ENCODE results near the gene ZNF438. TPM values are rescaled to one million over a fixed set of nuclear protein-coding genes. Genes with fewer than 3 reads are reported as not detected.

The ZNF438 gene
- total RNA-seq, 1 experiment from 2014 or later: 0.83 TPM

DNA sequence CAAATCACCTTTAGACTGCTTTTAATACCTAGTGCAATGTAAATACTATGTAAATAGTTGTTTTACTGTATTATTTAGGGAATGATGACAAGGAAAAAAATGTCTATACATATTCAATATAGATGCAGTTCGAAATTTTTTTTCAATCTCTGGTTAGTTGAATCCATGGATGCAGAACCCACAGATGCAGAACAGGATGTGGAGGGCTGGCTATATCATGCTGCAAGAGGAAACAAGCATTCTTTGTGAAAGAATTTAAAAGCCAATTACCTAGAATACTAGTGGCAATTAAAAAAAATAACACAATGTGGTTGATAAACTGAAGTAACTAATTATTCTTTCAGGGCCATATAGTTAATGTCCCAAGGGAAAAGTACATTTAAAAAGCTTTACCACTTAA is 170.4 kb downstream of the ZNF438 start:
- H3K23ac ChIP-seq (ENCODE audit: insufficient read length, low read depth, low read length): no peak overlapping the region
- H3K4me3 Mint-ChIP-seq: no peak overlapping the region
- H2BK120ac ChIP-seq (ENCODE audit: low read depth, low read length, poor library complexity, severe bottlenecking): no peak overlapping the region
- H2BK15ac ChIP-seq (ENCODE audit: low read depth, low read length): no peak overlapping the region
- no peak overlapping the region for H3K4ac ChIP-seq (ENCODE audit: low read depth, low read length)
- H3K18ac ChIP-seq (ENCODE audit: insufficient read length, low read depth, low read length): no peak overlapping the region
- no peak overlapping the region for H3T11ph ChIP-seq (ENCODE audit: low read length)
- H3K27me3 ChIP-seq (ENCODE audit: insufficient read depth, low read length): no peaks in the 10 kb centered on the region
- no peak overlapping the region for H2BK20ac ChIP-seq (ENCODE audit: low read depth, low read length, poor library complexity, severe bottlenecking)
- no peak overlapping the region for H3K56ac ChIP-seq (ENCODE audit: insufficient read length, low read depth, low read length)
- no peak overlapping the region for H3K4me2 ChIP-seq (ENCODE audit: insufficient read depth, insufficient read length, low read length)
- no peak overlapping the region for H3K14ac ChIP-seq (ENCODE audit: insufficient read depth, low read length)
- H3K4me1 ChIP-seq (ENCODE audit: insufficient read depth, low read length): no peaks in the 10 kb centered on the region; the same call in 1 of the 2 replicates
- no peaks in the 10 kb centered on the region for H3K27me3 Mint-ChIP-seq (ENCODE audit: low read depth)
- H3K9me3 Mint-ChIP-seq: no peaks in the 10 kb centered on the region
- H4K8ac ChIP-seq (replicated peaks; ENCODE audit: insufficient read length, low read depth, low read length): no peak overlapping the region
- no peaks in the 10 kb centered on the region for H3K23me2 ChIP-seq (ENCODE audit: insufficient read length, low read depth, low read length, poor library complexity, severe bottlenecking)
- TF ChIP-seq, protein P1, sequence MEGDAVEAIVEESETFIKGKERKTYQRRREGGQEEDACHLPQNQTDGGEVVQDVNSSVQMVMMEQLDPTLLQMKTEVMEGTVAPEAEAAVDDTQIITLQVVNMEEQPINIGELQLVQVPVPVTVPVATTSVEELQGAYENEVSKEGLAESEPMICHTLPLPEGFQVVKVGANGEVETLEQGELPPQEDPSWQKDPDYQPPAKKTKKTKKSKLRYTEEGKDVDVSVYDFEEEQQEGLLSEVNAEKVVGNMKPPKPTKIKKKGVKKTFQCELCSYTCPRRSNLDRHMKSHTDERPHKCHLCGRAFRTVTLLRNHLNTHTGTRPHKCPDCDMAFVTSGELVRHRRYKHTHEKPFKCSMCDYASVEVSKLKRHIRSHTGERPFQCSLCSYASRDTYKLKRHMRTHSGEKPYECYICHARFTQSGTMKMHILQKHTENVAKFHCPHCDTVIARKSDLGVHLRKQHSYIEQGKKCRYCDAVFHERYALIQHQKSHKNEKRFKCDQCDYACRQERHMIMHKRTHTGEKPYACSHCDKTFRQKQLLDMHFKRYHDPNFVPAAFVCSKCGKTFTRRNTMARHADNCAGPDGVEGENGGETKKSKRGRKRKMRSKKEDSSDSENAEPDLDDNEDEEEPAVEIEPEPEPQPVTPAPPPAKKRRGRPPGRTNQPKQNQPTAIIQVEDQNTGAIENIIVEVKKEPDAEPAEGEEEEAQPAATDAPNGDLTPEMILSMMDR (conservative IDR thresholded peaks at IDR 0.05): no peak
- no CpG with 5 or more reads among the region's 1 CpG for WGBS (ENCODE audit: extremely low coverage, insufficient read length, low lambda C conversion rate)
- H3K79me2 ChIP-seq (ENCODE audit: insufficient read depth, low read length): no peaks in the 10 kb centered on the region; the same call in 1 of the 2 replicates
- H3K9ac ChIP-seq (ENCODE audit: extremely low read depth, insufficient read length, low read length): no peak overlapping the region
- H3K9me3 ChIP-seq (ENCODE audit: control insufficient read depth, low read depth, low read length): no peaks in the 10 kb centered on the region
- H4K20me1 ChIP-seq (ENCODE audit: control insufficient read depth, insufficient read depth, insufficient read length): no peaks in the 10 kb centered on the region
- no peak overlapping the region for H4K91ac ChIP-seq (ENCODE audit: insufficient read length, low read depth, low read length)
- H2BK12ac ChIP-seq (ENCODE audit: insufficient read length, low read depth, low read length): no peak overlapping the region
- H3K36me3 Mint-ChIP-seq (ENCODE audit: insufficient read depth in 1 of 3, low read depth in 3 of 3): no peaks in the 10 kb centered on the region
- no peaks in the 10 kb centered on the region for H3K79me1 ChIP-seq (ENCODE audit: insufficient read depth, low read depth, low read length, poor library complexity, severe bottlenecking)
- no peak overlapping the region for H2AFZ ChIP-seq (ENCODE audit: low read length)
- H3K27ac ChIP-seq (ENCODE audit: insufficient read length, low read depth, low read length): no peak overlapping the region
- no peak overlapping the region for H3K27ac Mint-ChIP-seq
- H4K5ac ChIP-seq (ENCODE audit: insufficient read length, low read depth, low read length): no peak overlapping the region
- no peak overlapping the region for H2AK5ac ChIP-seq (ENCODE audit: insufficient read length, low read length)
- H3K4me1 Mint-ChIP-seq: peaks cover 9 to 12% of the 10 kb centered on the region in 2 experiments
- H2BK5ac ChIP-seq (ENCODE audit: insufficient read length, low read length): no peak overlapping the region
- no peak for DNase-seq
